T-helper 2 cell treated with Interferon-gamma antibody and Interleukin-4, amounts not matched to agents 100 ng/mL and 5 ng/mL, for 36 hours (primary cell): Measurements from ENCODE around the gene LRIF1. TPM values are rescaled to one million over a fixed set of nuclear protein-coding genes. Genes with fewer than 3 reads are reported as not detected.
"Not testable (repeated sequence)": the region's sequence is repeated elsewhere in the genome, so short reads cannot be mapped to it uniquely, and the experiment has no call there.

ENCODE experiments used
- intact Hi-C: fragments of 100-400 bp; cut with micrococcal nuclease; formaldehyde crosslinking; loops from one replicate; pipeline ENCODE4 v1.15.1; 2023
- total RNA-seq: library from RNA; stranded (reverse); gene quantifications from 2 replicates; pipeline ENCODE4 v1.2.3, GENCODE V29; 2022

Gene LRIF1, protein sequence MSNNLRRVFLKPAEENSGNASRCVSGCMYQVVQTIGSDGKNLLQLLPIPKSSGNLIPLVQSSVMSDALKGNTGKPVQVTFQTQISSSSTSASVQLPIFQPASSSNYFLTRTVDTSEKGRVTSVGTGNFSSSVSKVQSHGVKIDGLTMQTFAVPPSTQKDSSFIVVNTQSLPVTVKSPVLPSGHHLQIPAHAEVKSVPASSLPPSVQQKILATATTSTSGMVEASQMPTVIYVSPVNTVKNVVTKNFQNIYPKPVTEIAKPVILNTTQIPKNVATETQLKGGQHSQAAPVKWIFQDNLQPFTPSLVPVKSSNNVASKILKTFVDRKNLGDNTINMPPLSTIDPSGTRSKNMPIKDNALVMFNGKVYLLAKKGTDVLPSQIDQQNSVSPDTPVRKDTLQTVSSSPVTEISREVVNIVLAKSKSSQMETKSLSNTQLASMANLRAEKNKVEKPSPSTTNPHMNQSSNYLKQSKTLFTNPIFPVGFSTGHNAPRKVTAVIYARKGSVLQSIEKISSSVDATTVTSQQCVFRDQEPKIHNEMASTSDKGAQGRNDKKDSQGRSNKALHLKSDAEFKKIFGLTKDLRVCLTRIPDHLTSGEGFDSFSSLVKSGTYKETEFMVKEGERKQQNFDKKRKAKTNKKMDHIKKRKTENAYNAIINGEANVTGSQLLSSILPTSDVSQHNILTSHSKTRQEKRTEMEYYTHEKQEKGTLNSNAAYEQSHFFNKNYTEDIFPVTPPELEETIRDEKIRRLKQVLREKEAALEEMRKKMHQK
- 20.3 and 20.4 TPM in 2 replicates for total RNA-seq

DNA sequence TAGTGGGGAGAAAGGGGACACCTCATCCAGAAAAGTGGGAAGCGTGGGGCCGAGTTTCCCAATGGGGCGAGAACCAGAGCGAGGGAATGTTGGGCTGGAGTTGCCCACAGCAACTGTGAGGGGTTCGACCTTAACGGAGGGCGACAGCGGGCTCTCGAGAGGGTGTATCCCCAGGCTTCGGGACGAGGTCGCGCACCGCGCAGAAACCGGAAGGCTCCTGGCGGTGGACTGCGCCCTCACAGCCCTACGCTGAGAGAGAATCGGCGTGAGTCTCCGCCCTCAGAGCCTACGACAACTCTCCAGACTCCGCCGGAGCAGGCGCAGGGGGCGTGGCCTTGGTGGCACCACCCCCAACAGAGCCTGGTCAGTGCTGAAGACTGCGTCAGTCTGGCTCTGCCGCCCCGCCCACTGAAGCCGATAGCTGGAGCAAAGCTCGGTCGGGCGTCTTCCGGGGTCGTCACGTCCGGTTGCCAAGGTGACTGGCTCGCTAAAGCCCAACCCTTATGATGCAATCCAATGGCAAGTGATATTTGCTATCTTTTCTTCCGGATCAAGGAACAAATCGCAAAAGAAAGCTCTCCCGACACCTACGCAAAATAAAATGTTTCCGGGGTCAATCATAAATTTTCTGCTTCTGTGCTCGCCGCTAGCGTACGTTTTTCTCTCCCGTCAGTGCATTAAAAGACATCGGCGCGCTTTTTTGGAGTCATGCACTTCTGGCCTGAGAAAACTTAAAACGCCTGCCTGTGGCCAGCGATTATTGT is at the start of gene LRIF1:
LRIF1 (minus strand) TSS at position 232 of the 764 bp plus-strand sequence. CDS start 234 bp downstream, outside the sequence.
- intact Hi-C loops, result loop anchor here (1.0 to 10.0 kb wide), 9 partner anchors 47 to 791 kb away; partner anchors contain the start of genes CEPT1, DDX20, DRAM2 and RBM15

DNA sequence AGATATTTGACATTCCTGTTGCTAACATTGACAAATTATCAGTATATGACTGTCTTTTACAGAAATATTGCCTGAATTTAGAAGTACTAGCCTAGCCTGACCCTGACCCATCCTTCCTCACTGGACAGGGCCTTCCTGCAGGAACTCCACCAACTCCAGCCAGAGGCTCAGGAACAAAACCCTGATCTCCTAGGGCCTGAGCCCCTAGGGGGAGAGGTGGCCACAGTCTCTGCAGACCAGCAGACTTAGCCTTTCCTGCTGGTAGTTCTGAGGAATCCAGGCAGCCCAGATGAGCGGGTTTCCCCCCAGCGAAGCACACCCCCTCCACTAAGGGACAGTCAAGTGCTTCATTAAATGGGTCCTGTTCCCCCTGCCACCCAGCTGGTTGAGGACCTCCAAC is 44.3 kb upstream of the LRIF1 start:
- intact Hi-C loops, result no loop called here

DNA sequence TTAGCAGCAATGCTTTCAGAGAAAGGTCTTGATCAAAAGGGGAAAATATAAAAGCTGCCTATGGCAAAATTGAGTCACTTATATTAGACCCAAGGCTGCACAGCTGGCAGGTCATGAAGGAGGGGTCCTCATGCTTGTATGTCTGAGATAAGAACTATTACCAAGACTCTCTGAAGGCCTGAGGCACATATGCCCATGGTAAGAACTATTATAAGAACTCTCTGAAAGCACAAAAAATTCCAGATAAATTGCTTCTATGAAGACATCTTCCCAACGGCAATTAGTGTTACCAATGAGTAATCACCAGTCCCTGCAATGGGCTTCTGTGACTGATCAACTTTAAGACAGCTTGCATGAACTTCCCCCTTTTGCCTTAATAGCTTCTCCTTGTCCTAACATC is 42.8 kb upstream of the LRIF1 start:
- intact Hi-C loops, result no loop called here

DNA sequence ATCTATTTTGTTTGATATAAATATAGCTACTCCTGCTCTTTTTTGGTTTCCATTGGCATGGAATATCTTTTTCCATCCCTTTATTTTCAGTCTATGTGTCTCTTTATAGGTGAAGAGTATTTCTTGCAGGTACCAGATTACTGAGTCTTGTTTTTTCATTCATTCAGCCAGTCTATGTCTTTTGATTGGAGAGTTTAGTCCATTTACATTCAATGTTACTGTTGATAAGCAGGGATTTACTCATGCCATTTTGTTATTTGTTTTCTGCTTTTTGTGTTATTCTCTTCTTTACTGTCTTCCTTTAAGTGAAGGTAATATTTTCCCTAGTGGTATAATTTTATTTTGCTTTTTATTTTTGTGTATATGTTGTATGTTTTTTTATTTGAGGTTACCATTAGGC is 35.9 kb upstream of the LRIF1 start:
- intact Hi-C loops, result not testable (repeated sequence)

DNA sequence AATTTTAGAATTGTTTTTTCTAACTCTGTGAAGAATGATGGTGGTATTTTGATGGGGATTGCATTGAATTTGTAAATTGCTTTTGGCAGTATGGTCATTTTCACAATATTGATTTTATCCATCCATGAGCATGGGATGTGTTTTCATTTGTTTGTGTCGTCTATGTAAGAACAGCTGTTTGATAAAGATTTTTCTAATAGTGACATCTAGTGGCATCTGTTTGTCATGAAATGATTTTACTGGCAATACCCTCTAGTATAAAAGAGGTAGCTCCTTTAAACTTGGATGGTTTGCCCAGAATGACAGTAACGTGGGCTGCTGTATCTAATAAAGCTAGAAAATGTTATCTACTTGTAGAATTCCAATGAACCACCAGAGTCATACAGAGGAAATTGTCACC is 28.6 kb upstream of the LRIF1 start:
- intact Hi-C loops, result loop anchor here (1.0 kb wide), 1 partner anchor 209 kb away; no protein-coding TSS in a partner anchor

DNA sequence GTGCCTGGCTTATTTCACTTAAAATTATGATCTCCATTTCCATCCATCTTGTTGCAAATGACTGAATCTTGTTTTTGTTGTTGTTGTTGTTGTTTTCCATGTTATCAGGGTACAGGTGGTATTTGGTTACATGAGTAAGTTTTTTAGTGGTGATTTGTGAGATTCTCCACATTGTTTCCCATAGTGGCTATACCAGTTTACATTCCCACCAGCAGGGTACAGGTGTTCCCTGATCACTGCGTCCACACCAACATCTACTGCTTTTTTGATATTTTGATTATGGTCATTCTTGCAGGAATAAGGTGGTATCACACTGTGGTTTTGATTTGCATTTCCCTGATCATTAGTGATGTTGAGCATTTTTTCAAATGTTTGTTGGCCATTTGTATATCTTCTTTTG is 27.6 kb upstream of the LRIF1 start:
- intact Hi-C loops, result not testable (repeated sequence)

DNA sequence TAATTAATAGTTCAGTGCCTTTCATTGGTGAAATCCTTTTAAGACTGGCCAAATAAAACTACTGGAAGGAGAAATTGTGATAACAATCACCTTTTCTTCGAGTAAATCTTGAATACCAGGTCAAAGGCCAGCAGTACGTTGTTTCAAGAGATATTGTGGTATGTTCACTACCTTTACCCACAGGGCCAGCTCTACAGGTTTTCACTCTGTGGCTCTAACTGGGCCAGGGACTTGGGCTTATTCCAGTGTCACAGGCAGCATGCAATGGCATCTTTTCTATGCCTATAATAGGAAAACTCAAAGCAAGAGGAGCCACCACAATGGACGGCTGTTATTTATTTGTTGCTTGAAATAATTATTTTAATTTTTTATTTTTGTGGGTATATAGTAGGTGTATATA is 26.8 kb upstream of the LRIF1 start:
- intact Hi-C loops, result no loop called here

DNA sequence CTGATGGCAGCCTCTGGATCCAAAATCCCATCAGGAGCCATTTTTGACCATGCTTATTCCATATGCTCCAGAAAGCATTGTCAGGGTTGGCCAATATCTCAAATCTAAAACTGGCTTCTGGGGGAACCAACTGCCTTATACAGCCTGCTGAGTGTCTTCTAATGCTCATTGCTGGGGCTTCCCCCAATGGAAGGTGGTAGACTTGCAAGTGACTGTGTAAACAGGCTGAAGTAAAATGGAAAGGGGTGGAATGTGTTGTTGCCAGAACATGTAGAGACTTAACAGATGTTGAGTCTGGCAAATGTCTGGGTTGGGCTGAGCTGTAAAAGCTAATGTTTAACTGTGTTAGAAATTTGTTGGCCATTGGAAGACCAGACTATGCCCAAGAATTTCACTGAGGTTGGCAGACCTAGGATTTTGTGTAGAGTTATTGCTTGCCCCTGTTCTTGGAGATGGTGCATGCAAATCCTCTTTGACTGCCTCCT is 22.7 kb upstream of the LRIF1 start:
- intact Hi-C loops, result no loop called here

DNA sequence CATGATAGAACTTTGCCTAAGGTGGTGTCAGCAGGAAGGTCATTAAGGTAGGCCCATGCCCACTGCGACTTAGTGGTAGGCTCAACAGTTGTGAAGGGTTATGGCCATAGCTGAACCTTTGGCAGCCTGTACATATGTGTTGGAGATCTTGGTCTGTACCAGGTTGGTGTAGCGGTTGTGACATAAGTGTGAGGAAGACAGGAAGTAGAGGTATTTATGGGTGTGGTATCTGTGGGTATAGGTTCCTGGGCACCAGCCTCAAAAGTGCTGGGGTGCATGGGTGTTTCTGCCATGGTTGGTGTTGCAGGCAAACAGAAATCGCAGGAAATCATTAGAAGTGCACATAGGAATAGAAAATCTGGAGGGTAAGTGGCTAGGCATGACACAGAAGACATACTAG is 18.6 kb upstream of the LRIF1 start:
- intact Hi-C loops, result no loop called here

DNA sequence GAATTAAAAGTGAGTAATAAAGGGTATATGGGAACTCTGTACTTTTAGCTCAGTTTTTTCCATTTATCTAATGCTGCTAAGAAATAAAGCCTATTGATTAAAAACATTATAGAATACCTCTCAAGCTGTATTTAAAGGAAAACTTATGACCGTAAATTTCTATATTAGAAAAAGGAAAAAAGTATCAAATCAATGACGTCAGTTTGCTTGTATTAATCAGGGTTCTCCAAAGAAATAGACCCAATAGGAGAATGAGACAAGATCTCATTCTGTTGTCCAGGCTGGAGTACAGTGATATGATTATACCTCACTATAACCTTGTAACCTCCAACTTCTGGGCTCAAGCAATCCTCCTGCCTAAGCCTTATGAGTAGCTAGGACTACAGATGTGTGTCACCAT is 15.4 kb upstream of the LRIF1 start:
- intact Hi-C loops, result no loop called here

DNA sequence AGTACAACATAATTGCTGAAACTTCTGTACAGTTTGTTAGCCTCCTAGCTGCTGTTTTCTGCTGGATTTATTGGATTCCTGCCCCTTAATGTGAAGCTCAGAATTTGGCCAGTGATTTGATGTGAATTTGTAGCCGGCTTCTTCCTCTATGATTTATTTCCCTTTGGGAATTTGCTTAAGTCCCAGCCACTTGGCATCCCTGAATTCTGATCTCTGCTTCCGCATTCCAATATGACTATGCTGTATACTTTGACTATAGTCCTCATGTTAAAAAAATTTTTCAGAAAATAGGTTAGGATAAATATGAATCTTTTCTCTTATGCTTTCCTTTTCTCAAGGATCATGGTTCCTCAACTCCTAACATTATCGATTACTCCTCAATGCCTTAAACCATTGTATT is 12.4 kb upstream of the LRIF1 start:
- intact Hi-C loops, result no loop called here

DNA sequence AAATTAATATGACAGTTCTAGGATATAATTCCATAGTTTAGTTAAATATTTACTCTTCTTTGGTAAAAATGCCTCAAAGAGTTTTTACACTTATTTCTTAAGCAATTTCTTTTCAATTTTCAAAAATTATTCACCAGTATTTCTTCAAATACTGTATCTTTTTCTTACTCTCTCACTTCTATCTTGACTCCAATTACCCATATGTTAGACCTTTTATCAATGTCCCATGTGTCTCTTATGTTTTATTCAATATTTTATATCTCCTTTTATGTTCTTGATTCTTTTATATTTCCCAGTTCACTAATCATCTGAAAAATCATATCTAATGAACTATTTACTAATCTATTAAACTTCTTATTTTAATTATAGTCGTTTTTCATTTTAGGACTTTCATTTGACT is 11.5 kb upstream of the LRIF1 start:
- intact Hi-C loops, result no loop called here

DNA sequence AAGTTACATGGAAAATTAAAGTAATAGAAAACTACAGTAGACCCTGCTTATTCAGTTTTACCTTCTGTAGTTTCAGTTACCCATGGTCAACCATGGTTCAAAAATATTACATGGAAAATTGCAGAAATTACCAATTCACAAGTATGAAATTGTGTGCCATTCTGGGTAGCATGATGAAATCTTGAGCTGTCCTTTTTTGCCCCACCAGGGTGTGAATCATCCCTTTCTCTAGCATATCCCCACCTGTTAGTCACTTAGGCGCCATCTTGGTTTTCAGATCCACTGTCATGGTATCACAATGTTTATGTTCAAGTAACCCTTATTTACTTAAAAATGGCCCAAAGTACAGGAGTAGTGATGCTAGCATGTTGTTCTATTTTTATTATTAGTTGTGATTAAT is 3.5 kb upstream of the LRIF1 start:
- intact Hi-C loops, result loop anchor here (10.0 kb wide), 1 partner anchor 788 kb away; the partner anchor contains the start of gene DDX20

DNA sequence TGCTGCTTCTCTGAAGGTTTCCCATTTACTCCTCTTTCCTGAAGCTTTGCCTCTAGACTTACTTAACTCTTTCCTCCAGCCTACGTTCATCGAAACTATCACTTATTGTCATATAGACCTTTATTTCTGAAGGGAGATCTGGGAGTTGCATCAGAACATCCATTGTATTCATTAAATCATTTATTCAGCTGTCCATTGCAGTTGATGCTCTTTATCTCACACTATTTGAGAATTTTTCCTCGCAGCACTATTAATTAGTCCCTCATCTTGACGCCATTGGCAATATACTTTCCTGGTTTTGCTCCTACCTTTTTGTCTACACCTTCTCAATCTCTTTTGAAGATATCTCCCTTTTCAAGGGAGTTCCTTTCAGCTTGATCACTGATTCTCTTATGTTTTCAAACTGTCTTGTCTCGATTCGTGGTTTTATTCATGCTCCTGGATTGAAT is 757 bp upstream of the LRIF1 start:
- intact Hi-C loops, result loop anchor here (2.0 to 10.0 kb wide), 6 partner anchors 48 to 790 kb away; partner anchors contain the start of genes CEPT1, DDX20, DRAM2 and RBM15

DNA sequence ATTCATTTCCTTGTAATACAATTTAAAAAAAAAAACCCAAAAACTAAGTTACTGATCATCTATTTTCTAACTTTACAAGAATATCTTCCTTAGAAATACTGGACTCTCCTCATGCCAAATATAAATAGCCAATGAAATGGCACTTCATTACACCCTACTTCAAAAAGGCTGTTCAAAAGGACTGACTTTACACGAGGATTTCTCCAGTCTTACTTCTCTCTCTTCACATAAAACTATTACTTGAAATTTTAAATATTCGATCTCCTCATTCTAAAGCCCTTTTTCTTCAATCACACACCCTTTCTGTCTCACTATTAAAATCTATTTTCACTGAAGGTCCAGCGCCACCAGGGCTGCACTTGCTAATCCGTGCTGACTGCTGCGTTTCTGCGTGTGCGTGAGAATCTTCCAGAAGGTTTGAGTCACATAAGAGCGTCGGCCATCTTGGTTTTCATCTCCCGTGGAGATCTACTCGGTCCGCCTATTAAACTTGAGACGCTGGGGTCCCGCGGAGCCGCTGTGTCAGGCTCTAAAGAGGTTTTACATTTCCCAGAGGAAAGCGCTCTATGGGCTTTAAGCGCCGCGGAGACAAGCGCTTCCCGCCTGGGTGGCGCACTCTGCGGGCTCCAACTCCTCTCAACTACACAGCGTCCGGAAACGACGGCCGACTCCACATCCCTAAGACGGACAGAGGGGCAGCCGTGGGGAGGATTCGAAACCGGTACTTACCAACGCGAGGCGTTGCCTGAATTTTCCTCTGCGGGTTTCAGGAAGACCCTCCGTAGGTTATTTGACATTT is 631 bp downstream of the LRIF1 start:
- intact Hi-C loops, result loop anchor here (1.0 to 10.0 kb wide), 8 partner anchors 66 to 792 kb away; partner anchors contain the start of genes CEPT1, DDX20, DRAM2 and RBM15

DNA sequence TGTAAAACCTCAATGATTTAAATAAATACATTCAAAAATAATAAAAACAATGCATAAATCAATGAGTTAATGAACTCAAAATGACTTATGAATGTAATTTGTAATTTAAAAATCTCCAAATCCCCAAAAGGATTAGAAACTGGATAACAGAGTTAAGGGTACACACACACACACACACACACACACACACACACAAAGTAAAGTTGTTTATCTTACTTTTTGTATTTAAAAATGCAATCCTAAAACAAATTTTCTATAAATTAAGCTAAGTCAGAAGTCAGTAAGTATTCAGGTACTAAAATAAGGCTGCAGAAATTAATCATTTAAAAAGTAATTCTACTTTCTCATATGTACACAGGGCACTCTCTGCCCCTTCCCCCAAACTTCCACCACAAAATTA is 1.8 kb downstream of the LRIF1 start:
- intact Hi-C loops, result loop anchor here (2.0 to 10.0 kb wide), 6 partner anchors 65 to 793 kb away; partner anchors contain the start of genes CEPT1, DDX20, DRAM2 and RBM15

DNA sequence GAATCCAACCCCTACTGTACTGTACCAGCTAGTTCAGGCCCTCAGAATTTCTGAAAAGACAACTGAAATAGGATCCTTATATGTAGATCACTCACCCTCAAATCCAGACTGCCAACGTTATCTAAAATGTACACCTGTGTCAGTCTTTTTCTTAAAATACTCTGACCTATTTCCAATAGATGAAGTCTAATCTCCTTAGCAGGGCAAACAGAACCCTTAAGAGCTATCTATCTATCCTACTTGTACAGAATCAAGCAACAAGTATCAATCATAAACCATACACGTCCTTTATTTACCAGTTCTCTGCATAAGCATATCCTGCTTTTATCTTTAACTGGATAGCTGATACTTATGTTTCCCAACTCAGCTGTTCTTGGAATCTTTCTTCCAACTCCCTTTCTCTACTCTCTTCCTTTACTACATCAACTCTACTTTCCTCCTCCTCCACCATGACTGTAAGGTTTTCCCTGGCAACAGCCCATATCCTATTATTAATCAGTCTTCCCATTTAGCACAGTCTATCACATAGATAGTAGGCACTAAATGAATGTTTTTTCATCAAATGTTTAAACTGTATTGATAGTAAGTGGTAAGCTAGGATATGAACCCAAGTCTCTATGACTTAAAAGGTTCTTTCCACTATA is 2.8 kb downstream of the LRIF1 start:
- intact Hi-C loops, result loop anchor here (5.0 to 10.0 kb wide), 5 partner anchors 64 to 794 kb away; partner anchors contain the start of genes CEPT1, DDX20, DRAM2 and RBM15

DNA sequence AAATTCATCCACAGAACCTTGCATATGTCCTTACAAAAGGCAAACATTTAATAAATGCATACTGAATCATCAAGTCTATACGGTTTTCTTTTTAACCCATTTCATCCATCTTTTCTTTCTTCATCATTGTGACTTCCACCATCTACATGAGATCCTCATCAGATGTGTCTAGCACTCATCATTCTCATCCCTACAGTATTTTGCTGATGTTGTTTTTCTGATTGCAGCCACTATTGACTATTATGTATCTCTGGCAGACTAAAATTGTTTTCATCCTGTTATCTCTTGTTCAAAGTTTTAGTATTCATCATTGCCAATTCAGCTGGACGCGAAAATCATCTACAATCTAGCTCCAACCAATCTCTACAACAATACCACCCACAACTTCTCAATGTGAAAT is 5.9 kb downstream of the LRIF1 start:
- intact Hi-C loops, result no loop called here

DNA sequence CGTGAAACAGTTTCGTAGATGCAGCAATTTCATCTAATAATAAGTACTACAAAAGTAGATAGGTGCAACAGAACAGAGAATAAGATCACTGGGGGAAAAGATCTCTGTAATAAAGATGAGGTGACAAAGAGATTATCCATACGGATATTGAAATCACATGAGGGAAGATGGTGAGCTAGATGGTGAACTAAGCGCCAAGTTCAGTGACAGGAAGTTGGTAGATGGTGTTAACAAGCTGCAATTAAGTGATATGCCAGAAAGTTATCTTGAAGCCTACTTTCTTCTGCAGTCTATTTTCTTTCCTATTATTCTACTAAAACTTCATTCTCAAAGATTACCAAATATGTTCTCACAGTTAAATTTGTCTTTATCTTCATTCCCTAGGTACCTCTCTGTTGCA is 7.1 kb downstream of the LRIF1 start:
- intact Hi-C loops, result no loop called here

DNA sequence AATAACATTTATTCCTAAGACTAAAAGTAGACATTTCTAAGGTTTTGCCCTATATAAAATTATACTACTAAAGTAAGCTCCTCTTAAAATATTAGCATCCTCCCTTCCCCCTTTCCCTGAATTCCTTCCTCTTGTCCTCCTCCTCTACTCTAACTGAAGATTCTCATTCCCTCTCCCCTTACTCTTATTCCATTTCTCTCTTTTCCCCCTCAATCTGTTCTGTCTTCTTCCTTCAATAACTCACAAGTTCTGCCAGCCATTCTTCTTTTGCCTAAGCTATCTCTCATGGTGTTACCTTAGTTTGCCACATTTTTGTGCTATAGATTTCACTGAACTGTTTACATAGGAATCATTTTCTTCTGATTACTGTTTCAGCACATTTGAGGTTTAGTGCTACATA is 10.7 kb downstream of the LRIF1 start:
- intact Hi-C loops, result no loop called here
